ENCODE data around the gene CDHR3.

Gene CDHR3

GRCh38 chr7:106052681-106053080 lies 89.6 kb downstream of the CDHR3 start:
- Histone ChIP-seq H3K9me2 (replicated peaks; ENCODE audit: insufficient read depth, low read length) (no peaks in the 10 kb centered on the region), H3K27ac (ENCODE audit: low read depth, low read length) (peak overlapping the region; percentile 97), H4K20me1 (ENCODE audit: low read depth, low read length) (no peaks in the 10 kb centered on the region), H3K36me3 (ENCODE audit: low read length) (no peaks in the 10 kb centered on the region), H3K4me2 (ENCODE audit: low read depth, low read length, poor library complexity, severe bottlenecking) (peak overlapping the region; percentile 70), H3K9ac (ENCODE audit: low read length) (peak overlapping the region; percentile 70), H3K27me3 (ENCODE audit: low read length) (no peaks in the 10 kb centered on the region), H3K4me3 (ENCODE audit: insufficient read depth, low read length, poor library complexity, severe bottlenecking) (peak overlapping the region; percentile 4), H3K79me2 (ENCODE audit: insufficient read depth, low read length) (peaks cover 18% of the 10 kb centered on the region; the same call in 1 of the 2 replicates), H3F3A (ENCODE audit: insufficient read depth) (peaks cover 92% of the 10 kb centered on the region), H2AFZ (ENCODE audit: low read depth, low read length, severe bottlenecking) (no peak overlapping the region), H3K9me3 (ENCODE audit: insufficient read depth, low read length) (no peaks in the 10 kb centered on the region)
- no peak for TF ChIP-seq EZH2phosphoT487 (conservative IDR thresholded peaks at IDR 0.05; ENCODE audit: low read length)
- TF ChIP-seq, protein P1, sequence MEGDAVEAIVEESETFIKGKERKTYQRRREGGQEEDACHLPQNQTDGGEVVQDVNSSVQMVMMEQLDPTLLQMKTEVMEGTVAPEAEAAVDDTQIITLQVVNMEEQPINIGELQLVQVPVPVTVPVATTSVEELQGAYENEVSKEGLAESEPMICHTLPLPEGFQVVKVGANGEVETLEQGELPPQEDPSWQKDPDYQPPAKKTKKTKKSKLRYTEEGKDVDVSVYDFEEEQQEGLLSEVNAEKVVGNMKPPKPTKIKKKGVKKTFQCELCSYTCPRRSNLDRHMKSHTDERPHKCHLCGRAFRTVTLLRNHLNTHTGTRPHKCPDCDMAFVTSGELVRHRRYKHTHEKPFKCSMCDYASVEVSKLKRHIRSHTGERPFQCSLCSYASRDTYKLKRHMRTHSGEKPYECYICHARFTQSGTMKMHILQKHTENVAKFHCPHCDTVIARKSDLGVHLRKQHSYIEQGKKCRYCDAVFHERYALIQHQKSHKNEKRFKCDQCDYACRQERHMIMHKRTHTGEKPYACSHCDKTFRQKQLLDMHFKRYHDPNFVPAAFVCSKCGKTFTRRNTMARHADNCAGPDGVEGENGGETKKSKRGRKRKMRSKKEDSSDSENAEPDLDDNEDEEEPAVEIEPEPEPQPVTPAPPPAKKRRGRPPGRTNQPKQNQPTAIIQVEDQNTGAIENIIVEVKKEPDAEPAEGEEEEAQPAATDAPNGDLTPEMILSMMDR (IDR thresholded peaks at IDR 0.05; ENCODE audit: insufficient read depth, low read length, poor library complexity, severe bottlenecking): no peak

- peaks cover 91% of the 10 kb centered on the region for H3F3A ChIP-seq (ENCODE audit: insufficient read depth)
- no peaks in the 10 kb centered on the region for H3K9me3 ChIP-seq (ENCODE audit: insufficient read depth, low read length)
- H2AFZ ChIP-seq (ENCODE audit: low read depth, low read length, severe bottlenecking): no peak overlapping the region
- H3K4me2 ChIP-seq (ENCODE audit: low read depth, low read length, poor library complexity, severe bottlenecking): peak overlapping the region; percentile 70
- peak overlapping the region; percentile 63 for H3K4me3 ChIP-seq (ENCODE audit: insufficient read depth, low read length, poor library complexity, severe bottlenecking)
- no peaks in the 10 kb centered on the region for H3K36me3 ChIP-seq (ENCODE audit: low read length)
- no peaks in the 10 kb centered on the region for H4K20me1 ChIP-seq (ENCODE audit: low read depth, low read length)
- H3K27me3 ChIP-seq (ENCODE audit: low read length): no peaks in the 10 kb centered on the region
- peaks cover 18% of the 10 kb centered on the region; the same call in 1 of the 2 replicates for H3K79me2 ChIP-seq (ENCODE audit: insufficient read depth, low read length)
- H3K9me2 ChIP-seq (replicated peaks; ENCODE audit: insufficient read depth, low read length): no peaks in the 10 kb centered on the region
- TF ChIP-seq EZH2phosphoT487 (conservative IDR thresholded peaks at IDR 0.05; ENCODE audit: low read length): no peak
- TF ChIP-seq, protein P1 (IDR thresholded peaks at IDR 0.05; ENCODE audit: insufficient read depth, low read length, poor library complexity, severe bottlenecking): no peak
- H3K27ac ChIP-seq (ENCODE audit: low read depth, low read length): peak overlapping the region; percentile 97
- H3K9ac ChIP-seq (ENCODE audit: low read length): peak overlapping the region; percentile 70
These were observed 90.0 kb downstream of the CDHR3 start for GRCh38 chr7:106053109-106053508.

GRCh38 chr7:106054156-106054910 lies 91.3 kb downstream of the CDHR3 start:
- Histone ChIP-seq H3F3A (ENCODE audit: insufficient read depth) (peaks cover 91% of the 10 kb centered on the region), H4K20me1 (ENCODE audit: low read depth, low read length) (no peaks in the 10 kb centered on the region), H2AFZ (ENCODE audit: low read depth, low read length, severe bottlenecking) (no peak overlapping the region), H3K4me2 (ENCODE audit: low read depth, low read length, poor library complexity, severe bottlenecking) (peak overlapping the region; percentile 70), H3K27ac (ENCODE audit: low read depth, low read length) (peak overlapping the region; percentile 97), H3K27me3 (ENCODE audit: low read length) (no peaks in the 10 kb centered on the region), H3K9me2 (replicated peaks; ENCODE audit: insufficient read depth, low read length) (no peaks in the 10 kb centered on the region), H3K4me3 (ENCODE audit: insufficient read depth, low read length, poor library complexity, severe bottlenecking) (peak overlapping the region; percentile 63), H3K36me3 (ENCODE audit: low read length) (no peaks in the 10 kb centered on the region), H3K9ac (ENCODE audit: low read length) (peak overlapping the region; percentile 70), H3K79me2 (ENCODE audit: insufficient read depth, low read length) (peaks cover 23% of the 10 kb centered on the region), H3K9me3 (ENCODE audit: insufficient read depth, low read length) (no peaks in the 10 kb centered on the region)
- TF ChIP-seq EZH2phosphoT487 (conservative IDR thresholded peaks at IDR 0.05; ENCODE audit: low read length): no peak
- TF ChIP-seq, protein P1 (IDR thresholded peaks at IDR 0.05; ENCODE audit: insufficient read depth, low read length, poor library complexity, severe bottlenecking): no peak

Measured in SU-DHL-6 (cell line).